B cell (primary cell): ENCODE measurements around the gene WDR87. TPM values are rescaled to one million over a fixed set of nuclear protein-coding genes. Genes with fewer than 3 reads are reported as not detected.
A peak's percentile ranks its signal among the peaks of the same experiment; 100 is the strongest.

Source experiments
- ATAC-seq: fragments of 200-7000 bp; cut with Tn5 transposase; one replicate; pipeline ENCODE4 v1.10.0; 2021; ENCODE audit warnings: low read depth, mild to moderate bottlenecking, moderate number of reproducible peaks, moderate library complexity
- CTCF ChIA-PET: fragments of 350-600 bp; sonication (Branson Sonifier 250); formaldehyde crosslinking; loops from one replicate; lab custom pipeline; 2021; ENCODE audit warnings: antibody characterized with exemption, inconsistent platforms; lab: Charles Lee
- POLR2A ChIA-PET: fragments of 350-600 bp; sonication (Branson Sonifier 250); formaldehyde crosslinking; loops from one replicate; lab custom pipeline; 2021; ENCODE audit warnings: antibody characterized with exemption; lab: Charles Lee
- DNase-seq: peaks from one replicate; pipeline ENCODE4 v3.0.0; 2013
- H2AFZ ChIP-seq: 2 replicates; pipeline ENCODE4 v1.6.1; 2012; ENCODE audit warnings: mild to moderate bottlenecking, low read depth, low read length; ENCODE audit not compliant: insufficient read depth, poor library complexity, severe bottlenecking
- H3K27ac ChIP-seq, 2 donors: 1 replicate in 1 of 2; 2 replicates in 1 of 2; pipeline ENCODE4 v1.5.1; 2012 to 2013; ENCODE audit warnings: low read length in 2 of 2, mild to moderate bottlenecking in 2 of 2, moderate library complexity in 1 of 2
- H3K27me3 ChIP-seq, 4 experiments: fragments of 200-600 bp in 1 of 4; sonication (generic) in 1 of 4; replicated peaks in 1 of 4; 1 replicate in 2 of 4; 2 replicates in 2 of 4; pipeline versions ENCODE4 v1.6.1 to v1.7.0; 2013 to 2016; ENCODE audit warnings: low read length in 3 of 4, mild to moderate bottlenecking in 2 of 4, mixed read lengths in 1 of 4, moderate library complexity in 1 of 4; ENCODE audit not compliant: insufficient read depth in 4 of 4, control insufficient read depth in 3 of 4; ENCODE audit errors: control extremely low read depth in 1 of 4
- H3K36me3 ChIP-seq, 2 experiments: replicated peaks in 1 of 2; 1 replicate in 1 of 2; 2 replicates in 1 of 2; pipeline versions ENCODE4 v1.6.1 to v1.7.1; 2013; ENCODE audit warnings: low read length in 1 of 2; ENCODE audit not compliant: insufficient read depth in 2 of 2, control insufficient read depth in 1 of 2; ENCODE audit errors: control extremely low read depth in 1 of 2, extremely low read depth in 1 of 2
- H3K4me1 ChIP-seq, 2 donors: fragments of 200-600 bp in 1 of 2; sonication (generic) in 1 of 2; 1 replicate in 1 of 2; 2 replicates in 1 of 2; pipeline versions ENCODE4 v1.5.1 to v1.6.1; 2013 to 2017; ENCODE audit warnings: low read length in 2 of 2; ENCODE audit not compliant: control insufficient read depth in 2 of 2, insufficient read depth in 2 of 2
- H3K4me2 ChIP-seq: replicated peaks from 2 replicates; pipeline ENCODE3; 2012; ENCODE audit warnings: mild to moderate bottlenecking, low read depth, low read length; ENCODE audit not compliant: poor library complexity, severe bottlenecking
- H3K4me3 ChIP-seq, 5 experiments: fragments of 200-600 bp in 1 of 5; sonication (generic) in 1 of 5; 1 replicate in 3 of 5; 2 replicates in 2 of 5; pipeline versions ENCODE4 v1.5.1 to v1.7.0; 2011 to 2016; ENCODE audit warnings: low read length in 4 of 5, mild to moderate bottlenecking in 4 of 5, low read depth in 2 of 5, control low read depth in 1 of 5, moderate library complexity in 1 of 5; ENCODE audit not compliant: insufficient read depth in 1 of 5; ENCODE audit errors: control extremely low read depth in 1 of 5, extremely low read depth in 1 of 5
- H3K79me2 ChIP-seq: fragments of 200-600 bp; sonication (generic); one replicate; pipeline ENCODE4 v1.6.0; 2016; ENCODE audit warnings: low read length; ENCODE audit not compliant: control insufficient read depth, insufficient read depth
- H3K9ac ChIP-seq: fragments of 200-600 bp; sonication (generic); 2 replicates; pipeline ENCODE4 v1.6.1; 2017; ENCODE audit warnings: mild to moderate bottlenecking, low read length, moderate library complexity
- H3K9me3 ChIP-seq, 3 donors: one replicate each; pipeline versions ENCODE4 v1.6.1 to v1.7.1; 2013; ENCODE audit warnings: low read length in 2 of 3; ENCODE audit not compliant: control insufficient read depth in 2 of 3, insufficient read depth in 1 of 3; ENCODE audit errors: control extremely low read depth in 1 of 3
- H4K20me1 ChIP-seq: 2 replicates; pipeline ENCODE4 v1.6.0; 2012; ENCODE audit warnings: mild to moderate bottlenecking, low read length; ENCODE audit not compliant: insufficient read depth, control insufficient read depth, poor library complexity, severe bottlenecking
- H3K27ac Mint-ChIP-seq: one replicate; pipeline ENCODE4 v1.8.0; 2021; ENCODE audit warnings: mixed read lengths
- H3K27me3 Mint-ChIP-seq: one replicate; pipeline ENCODE4 v1.8.0; 2021; ENCODE audit warnings: mixed read lengths
- H3K4me1 Mint-ChIP-seq: one replicate; pipeline ENCODE4 v1.8.0; 2021; ENCODE audit warnings: mixed read lengths
- H3K4me3 Mint-ChIP-seq: one replicate; pipeline ENCODE4 v1.8.0; 2021; ENCODE audit warnings: mixed read lengths
- H3K9me3 Mint-ChIP-seq: one replicate; pipeline ENCODE4 v1.8.0; 2022; ENCODE audit warnings: mixed read lengths; ENCODE audit not compliant: insufficient read depth
- CTCF ChIP-seq: fragments of 200-600 bp; IDR thresholded peaks from one replicate; pipeline ENCODE4 v1.8.0; 2022; ENCODE audit warnings: antibody characterized with exemption, mild to moderate bottlenecking
- EZH2 ChIP-seq: IDR thresholded peaks from 2 replicates; pipeline ENCODE4 v1.6.1; 2012; ENCODE audit warnings: borderline replicate concordance, low read depth, mild to moderate bottlenecking, moderate library complexity, low read length; ENCODE audit not compliant: insufficient read depth, poor library complexity, severe bottlenecking
- WGBS: methylation state at CpG from one replicate; pipeline ENCODE4 v1.1.5; 2013; ENCODE audit warnings: missing lambda C conversion rate; ENCODE audit not compliant: insufficient coverage; 5-methylcytosine and 5-hydroxymethylcytosine counted together
- intact Hi-C: fragments of 100-400 bp; cut with micrococcal nuclease; formaldehyde crosslinking; loops from one replicate; pipeline ENCODE4 v1.10.0; 2022
- polyA plus RNA-seq: library from polyadenylated mRNA; depleted of rRNA; stranded (reverse); fragments of >200 nt; gene quantifications from 2 replicates; pipeline ENCODE4 v1.2.3, GENCODE V29; 2012
- total RNA-seq, 2 donors: library from RNA; stranded (reverse); fragments of 120-200 nt in 1 of 2; gene quantifications; 1 replicate in 1 of 2; 2 replicates in 1 of 2; pipeline versions ENCODE4 v1.2.3 to v1.2.4, GENCODE V29; 2013 to 2022

WDR87 gene
- total and polyA plus RNA-seq, 2 donors (not counting 1 experiment from before 2014, with no cell fraction given), result not detected

GRCh38 chr19:37938353-37938752 is 32.0 kb upstream of the WDR87 start:
- peak overlapping the region; percentile 13 for H3K4me2 ChIP-seq
- H3K9ac ChIP-seq, result no peak overlapping the region
- CTCF ChIA-PET, result interaction anchor here (2.2 kb wide), 1 partner anchor 13 kb away, joined by 7 read pairs; no protein-coding TSS in a partner anchor
- no peaks in the 10 kb centered on the region for H3K27me3 ChIP-seq
- Mint-ChIP-seq H3K9me3 (no peaks in the 10 kb centered on the region), H3K27me3 (no peaks in the 10 kb centered on the region), H3K27ac (peak overlapping the region; percentile 84), H3K4me3 (peak overlapping the region; percentile 60), H3K4me1 (peaks cover 79% of the 10 kb centered on the region)
- H3K4me3 ChIP-seq, result no peak overlapping the region
- POLR2A ChIA-PET, result interaction anchor here (0.7 to 1.4 kb wide), 6 partner anchors 9 to 110 kb away, joined by 3 to 7 read pairs (median 4); partner anchors contain the start of genes SIPA1L3 and WDR87
- TF ChIP-seq CTCF, result no peak
- no peak for TF ChIP-seq EZH2
- H3K27ac ChIP-seq, result peak overlapping the region in 1 of 2 donors; percentile 61
- H3K9me3 ChIP-seq, result peaks cover 2 to 9% (median 7%) of the 10 kb centered on the region in 3 donors
- H4K20me1 ChIP-seq, result peaks cover 32% of the 10 kb centered on the region
- intact Hi-C loops, result no loop called here
- H3K79me2 ChIP-seq, result peaks cover 100% of the 10 kb centered on the region
- ATAC-seq, result no peak
- H3K36me3 ChIP-seq, result peaks cover 12 to 58% of the 10 kb centered on the region in 2 experiments
- DNase-seq, result no peak
- peaks cover 40 to 58% of the 10 kb centered on the region in 2 donors for H3K4me1 ChIP-seq
- no CpG with 5 or more reads among the region's 1 CpG for WGBS
- no peak overlapping the region for H2AFZ ChIP-seq

GRCh38 chr19:37936886-37937285 is 30.5 kb upstream of the WDR87 start:
- Histone ChIP-seq H4K20me1 (peaks cover 24% of the 10 kb centered on the region), H3K9ac (no peak overlapping the region), H2AFZ (no peak overlapping the region), H3K9me3 (peaks cover 2 to 9% (median 7%) of the 10 kb centered on the region in 3 donors), H3K36me3 (peaks cover 10 to 49% of the 10 kb centered on the region in 2 experiments), H3K79me2 (peaks cover 100% of the 10 kb centered on the region), H3K4me3 (no peak overlapping the region), H3K4me2 (peak overlapping the region; percentile 26), H3K4me1 (peaks cover 55 to 70% of the 10 kb centered on the region in 2 donors), H3K27ac (peak overlapping the region in 1 of 2 donors; percentile 55), H3K27me3 (no peaks in the 10 kb centered on the region)
- CTCF ChIA-PET, result no interaction called here
- no peak for TF ChIP-seq CTCF
- TF ChIP-seq EZH2, result no peak
- 92% methylated on average over 1 of the region's 2 CpGs for WGBS
- Mint-ChIP-seq H3K4me3 (no peak overlapping the region), H3K27ac (peak overlapping the region; percentile 20), H3K9me3 (no peaks in the 10 kb centered on the region), H3K4me1 (peaks cover 82% of the 10 kb centered on the region), H3K27me3 (no peaks in the 10 kb centered on the region)
- no peak for DNase-seq
- ATAC-seq, result no peak
- intact Hi-C loops, result no loop called here
- POLR2A ChIA-PET, result no interaction called here
